ENCODE measurements around the gene HLF.

The HLF gene

DNA sequence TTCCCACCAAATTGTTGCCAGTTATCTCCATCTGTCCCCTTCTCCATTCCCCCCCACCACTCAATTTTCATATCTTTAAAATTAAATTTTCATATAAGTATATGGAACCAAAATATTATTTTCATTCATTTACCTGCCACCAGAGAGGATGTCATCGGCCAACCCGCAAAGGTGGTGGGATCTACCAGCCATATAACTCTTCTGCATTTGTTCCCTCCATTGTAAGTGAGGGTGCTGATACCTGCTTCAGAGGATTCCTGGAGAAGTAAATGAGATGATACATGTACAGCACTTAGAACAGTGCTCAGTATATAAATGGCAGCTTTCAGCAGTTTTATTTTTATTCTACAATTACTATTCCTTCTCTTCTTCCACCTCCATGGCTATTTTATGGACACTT lies 15.0 kb downstream of the HLF start:
- TF ChIP-seq CEBPB (IDR thresholded peaks at IDR 0.05) (no peak), RAD21 (IDR thresholded peaks at IDR 0.05; ENCODE audit: low read depth) (no peak), EGR1 (IDR thresholded peaks at IDR 0.05) (no peak), YY1 (IDR thresholded peaks at IDR 0.05; ENCODE audit: low read depth) (no peak), ZBTB7A (IDR thresholded peaks at IDR 0.05; ENCODE audit: low read depth) (no peak), TEAD4 (IDR thresholded peaks at IDR 0.05) (no peak), NFIC (IDR thresholded peaks at IDR 0.05) (no peak), TAF1 (IDR thresholded peaks at IDR 0.05; ENCODE audit: low read depth) (no peak), FOXM1 (IDR thresholded peaks at IDR 0.05; ENCODE audit: borderline replicate concordance, low read depth) (no peak), TCF12 (IDR thresholded peaks at IDR 0.05; ENCODE audit: low read depth) (no peak), EP300 (IDR thresholded peaks at IDR 0.05; ENCODE audit: borderline replicate concordance) (no peak)
- TF ChIP-seq, protein P1, sequence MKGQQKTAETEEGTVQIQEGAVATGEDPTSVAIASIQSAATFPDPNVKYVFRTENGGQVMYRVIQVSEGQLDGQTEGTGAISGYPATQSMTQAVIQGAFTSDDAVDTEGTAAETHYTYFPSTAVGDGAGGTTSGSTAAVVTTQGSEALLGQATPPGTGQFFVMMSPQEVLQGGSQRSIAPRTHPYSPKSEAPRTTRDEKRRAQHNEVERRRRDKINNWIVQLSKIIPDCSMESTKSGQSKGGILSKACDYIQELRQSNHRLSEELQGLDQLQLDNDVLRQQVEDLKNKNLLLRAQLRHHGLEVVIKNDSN (IDR thresholded peaks at IDR 0.05) = no peak
- TF ChIP-seq, protein P2, sequence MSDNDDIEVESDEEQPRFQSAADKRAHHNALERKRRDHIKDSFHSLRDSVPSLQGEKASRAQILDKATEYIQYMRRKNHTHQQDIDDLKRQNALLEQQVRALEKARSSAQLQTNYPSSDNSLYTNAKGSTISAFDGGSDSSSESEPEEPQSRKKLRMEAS (IDR thresholded peaks at IDR 0.05) = no peak

DNA sequence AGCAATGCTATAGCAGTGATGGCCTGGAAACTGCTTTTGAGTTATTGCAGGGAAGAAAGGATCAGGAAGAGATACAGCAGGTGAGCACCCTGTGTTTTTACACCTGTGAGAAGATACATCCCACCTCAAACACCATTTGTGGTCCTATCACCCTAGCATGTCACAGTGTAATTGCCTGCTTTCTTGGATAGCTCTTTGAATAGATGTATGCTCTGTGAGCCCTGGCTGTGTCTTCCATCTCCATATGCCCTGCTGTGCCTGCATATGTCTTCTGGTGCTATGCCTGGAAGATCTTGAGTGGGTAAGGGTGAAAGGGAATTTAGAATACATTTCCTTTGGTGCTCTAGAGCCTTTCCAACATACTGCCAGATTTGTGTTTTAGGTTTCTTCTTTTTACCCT lies 15.5 kb downstream of the HLF start:
- TF ChIP-seq FOXM1 (IDR thresholded peaks at IDR 0.05; ENCODE audit: borderline replicate concordance, low read depth) = no peak
- no peak for TF ChIP-seq YY1 (IDR thresholded peaks at IDR 0.05; ENCODE audit: low read depth)
- TF ChIP-seq, protein P1 (IDR thresholded peaks at IDR 0.05) = no peak
- TF ChIP-seq, protein P2 (IDR thresholded peaks at IDR 0.05) = no peak
- no peak for TF ChIP-seq RAD21 (IDR thresholded peaks at IDR 0.05; ENCODE audit: low read depth)
- no peak for TF ChIP-seq TEAD4 (IDR thresholded peaks at IDR 0.05)
- TF ChIP-seq CREB1 (IDR thresholded peaks at IDR 0.05; ENCODE audit: low read depth) = no peak
- TF ChIP-seq TCF12 (IDR thresholded peaks at IDR 0.05; ENCODE audit: low read depth) = no peak
- no peak for TF ChIP-seq EGR1 (IDR thresholded peaks at IDR 0.05)
- TF ChIP-seq, protein P3, sequence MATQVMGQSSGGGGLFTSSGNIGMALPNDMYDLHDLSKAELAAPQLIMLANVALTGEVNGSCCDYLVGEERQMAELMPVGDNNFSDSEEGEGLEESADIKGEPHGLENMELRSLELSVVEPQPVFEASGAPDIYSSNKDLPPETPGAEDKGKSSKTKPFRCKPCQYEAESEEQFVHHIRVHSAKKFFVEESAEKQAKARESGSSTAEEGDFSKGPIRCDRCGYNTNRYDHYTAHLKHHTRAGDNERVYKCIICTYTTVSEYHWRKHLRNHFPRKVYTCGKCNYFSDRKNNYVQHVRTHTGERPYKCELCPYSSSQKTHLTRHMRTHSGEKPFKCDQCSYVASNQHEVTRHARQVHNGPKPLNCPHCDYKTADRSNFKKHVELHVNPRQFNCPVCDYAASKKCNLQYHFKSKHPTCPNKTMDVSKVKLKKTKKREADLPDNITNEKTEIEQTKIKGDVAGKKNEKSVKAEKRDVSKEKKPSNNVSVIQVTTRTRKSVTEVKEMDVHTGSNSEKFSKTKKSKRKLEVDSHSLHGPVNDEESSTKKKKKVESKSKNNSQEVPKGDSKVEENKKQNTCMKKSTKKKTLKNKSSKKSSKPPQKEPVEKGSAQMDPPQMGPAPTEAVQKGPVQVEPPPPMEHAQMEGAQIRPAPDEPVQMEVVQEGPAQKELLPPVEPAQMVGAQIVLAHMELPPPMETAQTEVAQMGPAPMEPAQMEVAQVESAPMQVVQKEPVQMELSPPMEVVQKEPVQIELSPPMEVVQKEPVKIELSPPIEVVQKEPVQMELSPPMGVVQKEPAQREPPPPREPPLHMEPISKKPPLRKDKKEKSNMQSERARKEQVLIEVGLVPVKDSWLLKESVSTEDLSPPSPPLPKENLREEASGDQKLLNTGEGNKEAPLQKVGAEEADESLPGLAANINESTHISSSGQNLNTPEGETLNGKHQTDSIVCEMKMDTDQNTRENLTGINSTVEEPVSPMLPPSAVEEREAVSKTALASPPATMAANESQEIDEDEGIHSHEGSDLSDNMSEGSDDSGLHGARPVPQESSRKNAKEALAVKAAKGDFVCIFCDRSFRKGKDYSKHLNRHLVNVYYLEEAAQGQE (IDR thresholded peaks at IDR 0.05; ENCODE audit: low read depth) = no peak

DNA sequence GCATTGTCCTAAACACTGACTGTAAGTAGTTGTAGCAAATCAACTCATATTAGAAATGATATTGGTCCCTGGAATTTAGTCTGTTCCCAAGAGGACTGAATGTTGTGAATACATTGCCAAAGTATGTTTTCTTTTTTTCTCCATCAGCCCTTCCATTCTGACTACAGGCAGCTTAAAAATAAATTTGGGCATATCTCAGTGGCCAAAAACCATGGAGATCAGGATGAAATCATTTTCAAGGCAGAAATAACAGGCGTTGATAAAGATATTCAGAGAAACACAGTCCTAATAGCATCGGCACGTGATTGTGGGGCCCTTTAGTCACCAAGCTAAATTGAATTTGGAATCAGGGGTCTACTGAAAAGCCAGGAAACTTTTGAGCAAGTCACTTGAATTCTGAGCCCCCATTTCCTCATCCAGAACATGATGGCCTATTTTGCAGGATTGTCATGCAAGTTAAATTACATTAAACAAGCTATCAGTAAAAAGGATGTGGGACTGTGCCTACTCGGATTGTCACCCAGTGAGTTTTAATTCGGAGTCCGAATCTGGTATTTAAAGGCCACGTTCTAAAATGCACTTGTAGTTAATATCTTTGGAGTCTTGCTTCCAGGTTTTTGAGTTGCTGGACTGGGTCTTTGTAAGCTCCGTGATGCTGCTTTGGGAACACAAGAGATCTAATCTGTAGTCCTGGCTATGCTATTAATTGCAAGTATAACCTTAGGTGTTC lies 17.1 kb downstream of the HLF start:
- TF ChIP-seq FOXM1 (IDR thresholded peaks at IDR 0.05; ENCODE audit: borderline replicate concordance, low read depth) (no peak), CREB1 (IDR thresholded peaks at IDR 0.05; ENCODE audit: low read depth) (no peak), TEAD4 (IDR thresholded peaks at IDR 0.05) (no peak)
- TF ChIP-seq, protein P2 (IDR thresholded peaks at IDR 0.05) = no peak

DNA sequence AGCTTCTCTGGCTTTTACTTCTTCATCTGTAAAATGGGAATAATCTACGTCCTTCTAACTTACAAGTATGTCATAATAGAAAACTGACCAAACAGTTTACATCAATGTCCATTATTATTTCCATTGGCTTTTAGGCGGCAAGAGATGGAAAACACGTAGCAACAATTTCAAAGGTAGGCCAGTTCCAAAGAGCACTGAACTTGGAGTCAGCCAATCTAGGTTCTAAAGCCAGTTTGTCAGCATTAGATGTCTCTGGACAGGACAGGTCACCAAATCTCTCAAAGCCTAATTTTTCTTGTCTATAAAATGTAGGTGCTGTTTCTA lies 17.6 kb downstream of the HLF start:
- no peak for TF ChIP-seq TAF1 (IDR thresholded peaks at IDR 0.05; ENCODE audit: low read depth)
- no peak for TF ChIP-seq FOXM1 (IDR thresholded peaks at IDR 0.05; ENCODE audit: borderline replicate concordance, low read depth)
- TF ChIP-seq, protein P1 (IDR thresholded peaks at IDR 0.05) = no peak
- TF ChIP-seq, protein P2 (IDR thresholded peaks at IDR 0.05) = no peak
- TF ChIP-seq EP300 (IDR thresholded peaks at IDR 0.05; ENCODE audit: borderline replicate concordance) = no peak
- no peak for TF ChIP-seq CEBPB (IDR thresholded peaks at IDR 0.05)
- TF ChIP-seq CREB1 (IDR thresholded peaks at IDR 0.05; ENCODE audit: low read depth) = no peak

DNA sequence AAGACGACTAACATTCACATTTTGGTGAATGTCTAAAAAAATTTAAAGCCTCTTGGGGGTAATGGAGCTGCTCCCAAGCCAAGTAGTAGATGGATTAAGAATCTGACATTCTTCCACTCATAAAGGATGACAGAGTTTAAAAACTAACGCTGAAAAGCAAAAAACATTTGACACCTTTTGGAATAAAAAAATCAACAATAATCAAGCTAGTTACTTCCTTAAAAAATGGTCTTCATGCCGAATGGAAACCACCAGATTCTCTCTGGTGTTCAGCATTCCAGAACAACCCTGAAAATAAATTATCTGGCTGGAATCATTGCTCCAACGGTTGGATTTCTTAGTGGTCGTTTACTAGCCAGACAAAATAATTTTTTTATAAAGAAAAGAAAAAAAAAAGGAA lies 18.0 kb downstream of the HLF start:
- no peak for TF ChIP-seq FOXM1 (IDR thresholded peaks at IDR 0.05; ENCODE audit: borderline replicate concordance, low read depth)
- TF ChIP-seq CREB1 (IDR thresholded peaks at IDR 0.05; ENCODE audit: low read depth) = no peak
- TF ChIP-seq TEAD4 (IDR thresholded peaks at IDR 0.05) = no peak
- TF ChIP-seq, protein P3 (IDR thresholded peaks at IDR 0.05; ENCODE audit: low read depth) = no peak
- no peak for TF ChIP-seq NFIC (IDR thresholded peaks at IDR 0.05)
- TF ChIP-seq RAD21 (IDR thresholded peaks at IDR 0.05; ENCODE audit: low read depth) = no peak
- TF ChIP-seq EGR1 (IDR thresholded peaks at IDR 0.05) = no peak
- no peak for TF ChIP-seq TAF1 (IDR thresholded peaks at IDR 0.05; ENCODE audit: low read depth)
- no peak for TF ChIP-seq ZBTB7A (IDR thresholded peaks at IDR 0.05; ENCODE audit: low read depth)
- no peak for TF ChIP-seq CEBPB (IDR thresholded peaks at IDR 0.05)
- no peak for TF ChIP-seq TCF12 (IDR thresholded peaks at IDR 0.05; ENCODE audit: low read depth)
- no peak for TF ChIP-seq EP300 (IDR thresholded peaks at IDR 0.05; ENCODE audit: borderline replicate concordance)
- TF ChIP-seq, protein P1 (IDR thresholded peaks at IDR 0.05) = no peak
- TF ChIP-seq, protein P2 (IDR thresholded peaks at IDR 0.05) = no peak
- TF ChIP-seq YY1 (IDR thresholded peaks at IDR 0.05; ENCODE audit: low read depth) = no peak
